Vagina (tissue), 2 donors: ENCODE results near the gene OGT. TPM values are rescaled to one million over a fixed set of nuclear protein-coding genes. Genes with fewer than 3 reads are reported as not detected.

ENCODE experiments used
- DNase-seq, 2 donors: peaks; one replicate each; pipeline ENCODE4 v3.0.0-alpha.2; 2017; ENCODE audit errors: extremely low spot score in 2 of 2
- H3K27ac ChIP-seq: fragments of 200-600 bp; sonication (generic); one replicate; pipeline ENCODE4 v1.5.1; 2019
- H3K27me3 ChIP-seq: fragments of 200-600 bp; sonication (generic); one replicate; pipeline ENCODE4 v1.5.1; 2019
- H3K36me3 ChIP-seq, 2 donors: fragments of 200-600 bp; sonication (generic); one replicate each; pipeline ENCODE4 v1.5.1; 2017 to 2019
- H3K4me1 ChIP-seq: fragments of 200-600 bp; sonication (generic); one replicate; pipeline ENCODE4 v1.5.1; 2019
- H3K4me3 ChIP-seq, 2 donors: fragments of 200-600 bp; sonication (generic); 1 replicate in 1 of 2; 2 replicates in 1 of 2; pipeline ENCODE4 v1.5.1; 2016 to 2019
- H3K9me3 ChIP-seq: fragments of 200-600 bp; sonication (generic); one replicate; pipeline ENCODE4 v1.5.1; 2019
- POLR2A ChIP-seq, 2 donors: fragments of 450-650 bp; IDR thresholded peaks; one replicate each; pipeline ENCODE4 v1.6.1; 2017; ENCODE audit warnings: antibody characterized with exemption in 2 of 2, mild to moderate bottlenecking in 2 of 2, moderate library complexity in 2 of 2
- POLR2AphosphoS5 ChIP-seq, 2 donors: sonication (generic); formaldehyde crosslinking; IDR thresholded peaks; one replicate each; pipeline ENCODE4 v1.9.0; 2017; ENCODE audit warnings: antibody characterized with exemption in 2 of 2, mild to moderate bottlenecking in 2 of 2, low read depth in 1 of 2; ENCODE audit not compliant: insufficient read depth in 1 of 2
- intact Hi-C: fragments of 100-400 bp; cut with DNase I; formaldehyde crosslinking; loops from one replicate; pipeline ENCODE4 v1.15.1; 2023
- total RNA-seq: library from RNA; depleted of rRNA; stranded (reverse); fragments of >200 nt; gene quantifications from one replicate; pipeline ENCODE4 v1.2.3, GENCODE V29; 2016
- TF ChIP-seq, protein P1 (sequence below), 3 experiments: fragments of 450-650 bp in 2 of 3; fragments of 200-600 bp in 1 of 3; sonication (generic) in 1 of 3; IDR thresholded peaks; one replicate each; pipeline ENCODE4 v1.5.1; 2017 to 2019; ENCODE audit warnings: antibody characterized with exemption in 3 of 3, mild to moderate bottlenecking in 2 of 3, moderate library complexity in 2 of 3

Gene OGT
- total RNA-seq, 1 donor from 2014 or later = 173 TPM

DNA sequence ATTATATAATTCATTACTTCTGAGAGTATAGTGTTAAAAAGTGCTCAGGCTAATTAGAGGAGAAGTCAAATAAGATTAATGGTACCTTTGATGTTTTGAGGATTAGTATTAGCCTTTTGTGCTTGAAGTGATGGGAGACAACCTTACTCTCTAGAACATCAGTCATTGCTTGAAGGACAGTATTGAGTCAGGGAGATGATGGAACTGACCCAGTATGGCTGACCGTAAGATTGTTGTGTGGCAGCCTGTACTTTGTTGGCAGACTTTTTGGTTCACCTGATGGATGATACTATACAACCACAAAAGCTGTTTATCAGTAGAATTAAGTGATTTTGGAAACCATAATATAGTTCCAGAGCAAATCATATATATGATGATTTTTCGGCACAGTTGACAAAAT, 9.9 kb downstream of the OGT start:
- TF ChIP-seq POLR2A (IDR thresholded peaks at IDR 0.05) (no peak), POLR2AphosphoS5 (IDR thresholded peaks at IDR 0.05; ENCODE audit: insufficient read depth in 1 of 2, low read depth in 1 of 2) (no peak)
- TF ChIP-seq, protein P1, sequence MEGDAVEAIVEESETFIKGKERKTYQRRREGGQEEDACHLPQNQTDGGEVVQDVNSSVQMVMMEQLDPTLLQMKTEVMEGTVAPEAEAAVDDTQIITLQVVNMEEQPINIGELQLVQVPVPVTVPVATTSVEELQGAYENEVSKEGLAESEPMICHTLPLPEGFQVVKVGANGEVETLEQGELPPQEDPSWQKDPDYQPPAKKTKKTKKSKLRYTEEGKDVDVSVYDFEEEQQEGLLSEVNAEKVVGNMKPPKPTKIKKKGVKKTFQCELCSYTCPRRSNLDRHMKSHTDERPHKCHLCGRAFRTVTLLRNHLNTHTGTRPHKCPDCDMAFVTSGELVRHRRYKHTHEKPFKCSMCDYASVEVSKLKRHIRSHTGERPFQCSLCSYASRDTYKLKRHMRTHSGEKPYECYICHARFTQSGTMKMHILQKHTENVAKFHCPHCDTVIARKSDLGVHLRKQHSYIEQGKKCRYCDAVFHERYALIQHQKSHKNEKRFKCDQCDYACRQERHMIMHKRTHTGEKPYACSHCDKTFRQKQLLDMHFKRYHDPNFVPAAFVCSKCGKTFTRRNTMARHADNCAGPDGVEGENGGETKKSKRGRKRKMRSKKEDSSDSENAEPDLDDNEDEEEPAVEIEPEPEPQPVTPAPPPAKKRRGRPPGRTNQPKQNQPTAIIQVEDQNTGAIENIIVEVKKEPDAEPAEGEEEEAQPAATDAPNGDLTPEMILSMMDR (IDR thresholded peaks at IDR 0.05) = no peak
- H3K36me3 ChIP-seq = peaks cover 0 to 20% of the 10 kb centered on the region in 2 donors
- H3K27me3 ChIP-seq = no peaks in the 10 kb centered on the region
- peaks cover 41% of the 10 kb centered on the region for H3K4me1 ChIP-seq
- DNase-seq = no peak
- no peak overlapping the region for H3K27ac ChIP-seq
- no peak overlapping the region for H3K4me3 ChIP-seq
- intact Hi-C loops = no loop called here
- no peaks in the 10 kb centered on the region for H3K9me3 ChIP-seq

DNA sequence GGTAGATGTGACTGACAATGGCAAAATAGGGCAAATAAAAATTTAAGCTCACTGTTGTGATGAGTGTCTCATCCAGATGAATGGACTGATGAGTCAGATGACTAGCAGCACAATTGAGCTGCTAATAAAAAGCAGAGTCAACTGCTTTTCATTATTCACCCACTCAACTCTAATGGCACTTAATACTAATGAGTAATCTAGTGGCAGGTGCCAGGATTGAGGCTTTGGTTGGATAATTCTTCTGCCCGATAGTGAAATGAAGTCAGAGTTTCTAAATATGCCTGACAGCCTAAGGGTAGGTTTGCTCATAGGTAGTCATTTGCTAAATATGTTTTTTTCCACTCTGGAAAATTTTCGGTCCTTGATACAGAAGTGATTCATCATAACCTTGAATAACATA, 10.4 kb downstream of the OGT start:
- no peaks in the 10 kb centered on the region for H3K27me3 ChIP-seq
- peaks cover 0 to 25% of the 10 kb centered on the region in 2 donors for H3K36me3 ChIP-seq
- no peak overlapping the region for H3K27ac ChIP-seq
- intact Hi-C loops = no loop called here
- DNase-seq = no peak
- H3K4me1 ChIP-seq = peaks cover 39% of the 10 kb centered on the region
- no peaks in the 10 kb centered on the region for H3K9me3 ChIP-seq
- TF ChIP-seq, protein P1 (IDR thresholded peaks at IDR 0.05) = no peak
- TF ChIP-seq POLR2A (IDR thresholded peaks at IDR 0.05) (no peak), POLR2AphosphoS5 (IDR thresholded peaks at IDR 0.05; ENCODE audit: insufficient read depth in 1 of 2, low read depth in 1 of 2) (no peak)
- no peak overlapping the region for H3K4me3 ChIP-seq

GRCh38 chrX:71545364-71545763, 12.5 kb downstream of the OGT start:
- H3K4me1 ChIP-seq = peaks cover 28% of the 10 kb centered on the region
- H3K27me3 ChIP-seq = no peaks in the 10 kb centered on the region
- no peak overlapping the region for H3K27ac ChIP-seq
- no peak for DNase-seq
- TF ChIP-seq, protein P1 (IDR thresholded peaks at IDR 0.05) = no peak
- no peak for TF ChIP-seq POLR2AphosphoS5 (IDR thresholded peaks at IDR 0.05; ENCODE audit: insufficient read depth in 1 of 2, low read depth in 1 of 2)
- no peak for TF ChIP-seq POLR2A (IDR thresholded peaks at IDR 0.05)
- H3K9me3 ChIP-seq = no peaks in the 10 kb centered on the region
- H3K36me3 ChIP-seq = peaks cover 0 to 33% of the 10 kb centered on the region in 2 donors
- H3K4me3 ChIP-seq = no peak overlapping the region
- intact Hi-C loops = no loop called here

DNA sequence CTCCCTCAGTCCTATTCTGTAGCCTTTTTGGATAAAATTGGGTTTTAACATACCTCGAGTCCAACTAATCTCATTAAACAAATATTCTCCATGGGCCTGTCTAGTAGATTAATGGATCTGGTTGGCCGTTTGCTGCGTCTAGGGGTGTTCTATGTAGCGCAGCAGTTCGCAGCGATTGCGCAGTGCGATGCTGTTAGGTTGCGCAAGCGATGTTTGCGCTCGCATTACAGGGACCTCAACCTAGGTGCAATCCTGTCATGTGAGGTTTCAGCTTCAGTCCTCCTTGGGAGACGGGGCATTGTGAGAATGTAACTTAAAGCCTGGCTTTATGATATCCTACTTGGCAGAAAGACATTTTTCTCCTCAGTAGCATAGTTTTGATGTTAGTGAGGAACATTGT, 14.0 kb downstream of the OGT start:
- H3K36me3 ChIP-seq = peaks cover 0 to 33% of the 10 kb centered on the region in 2 donors
- TF ChIP-seq POLR2A (IDR thresholded peaks at IDR 0.05) = no peak
- no peak for TF ChIP-seq POLR2AphosphoS5 (IDR thresholded peaks at IDR 0.05; ENCODE audit: insufficient read depth in 1 of 2, low read depth in 1 of 2)
- TF ChIP-seq, protein P1 (IDR thresholded peaks at IDR 0.05) = no peak
- intact Hi-C loops = no loop called here

DNA sequence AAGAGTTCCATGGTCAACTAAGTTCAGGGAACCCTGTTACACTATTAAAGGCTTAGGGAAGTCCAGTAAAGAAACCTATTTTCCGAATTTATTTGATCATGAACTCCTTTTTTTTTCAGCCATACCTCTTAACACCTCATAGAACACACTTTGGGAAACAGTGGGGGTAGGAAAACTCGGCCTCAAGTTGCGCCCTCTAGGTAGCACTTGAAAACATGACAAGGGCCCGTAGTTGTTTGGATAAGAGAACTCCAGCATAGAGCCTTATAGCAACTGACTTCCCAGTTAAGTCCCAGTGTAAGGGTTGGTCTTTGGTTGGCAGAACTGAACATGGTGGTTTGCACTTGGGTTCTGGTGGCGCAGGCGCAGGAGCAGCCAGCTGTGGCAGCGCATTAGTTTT, 14.4 kb downstream of the OGT start:
- H3K4me3 ChIP-seq = no peak overlapping the region
- H3K27ac ChIP-seq = no peak overlapping the region
- no peaks in the 10 kb centered on the region for H3K9me3 ChIP-seq
- TF ChIP-seq POLR2AphosphoS5 (IDR thresholded peaks at IDR 0.05; ENCODE audit: insufficient read depth in 1 of 2, low read depth in 1 of 2) = no peak
- TF ChIP-seq POLR2A (IDR thresholded peaks at IDR 0.05) = no peak
- TF ChIP-seq, protein P1 (IDR thresholded peaks at IDR 0.05) = no peak
- peaks cover 21% of the 10 kb centered on the region for H3K4me1 ChIP-seq
- DNase-seq = no peak
- peaks cover 0 to 33% of the 10 kb centered on the region in 2 donors for H3K36me3 ChIP-seq
- intact Hi-C loops = no loop called here
- H3K27me3 ChIP-seq = no peaks in the 10 kb centered on the region

More for the DNA sequence above, 14.0 kb downstream of the OGT start:
- H3K27me3 ChIP-seq = no peaks in the 10 kb centered on the region
- DNase-seq = no peak
- H3K9me3 ChIP-seq = no peaks in the 10 kb centered on the region
- H3K27ac ChIP-seq = no peak overlapping the region
- no peak overlapping the region for H3K4me3 ChIP-seq
- H3K4me1 ChIP-seq = peaks cover 21% of the 10 kb centered on the region
